MM.1S (cell line): Measurements from ENCODE around the gene MUC13.

Source experiments
- CTCF ChIP-seq: fragments of 300-600 bp; sonication (generic); IDR thresholded peaks from 2 replicates; pipeline ENCODE4 v1.5.1; 2016; ENCODE audit warnings: antibody characterized with exemption, low read length, mixed read lengths
- EZH2 ChIP-seq: fragments of 300-600 bp; sonication (generic); optimal IDR thresholded peaks from 2 replicates; pipeline ENCODE3; 2017; ENCODE audit warnings: low read depth, mild to moderate bottlenecking, antibody characterized with exemption, low read length, mixed read lengths
- EZH2phosphoT487 ChIP-seq: fragments of 300-600 bp; sonication (generic); IDR thresholded peaks from 2 replicates; pipeline ENCODE4 v1.6.1; 2018; ENCODE audit warnings: antibody characterized with exemption, low read length

DNA sequence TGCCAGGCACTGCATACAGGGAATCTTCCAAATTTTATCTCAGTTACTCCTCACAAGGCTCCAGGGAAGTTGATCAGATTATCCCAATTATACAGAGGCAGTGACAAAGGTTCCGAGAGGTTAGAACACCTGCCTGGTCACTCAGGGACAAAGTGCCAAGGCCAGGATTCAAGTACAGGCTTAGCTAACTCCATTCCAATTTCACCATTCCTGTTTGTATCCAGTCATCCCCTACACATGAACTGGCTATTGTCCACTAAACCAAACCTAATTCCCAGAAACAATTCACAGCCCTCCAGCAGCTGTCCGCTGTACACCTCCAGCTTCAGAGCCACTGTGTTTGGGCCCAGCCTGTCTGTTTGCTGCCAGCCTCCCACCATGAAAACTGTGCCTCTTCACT, 16.0 kb downstream of the MUC13 start:
- TF ChIP-seq CTCF (no peak), EZH2 (no peak), EZH2phosphoT487 (no peak)
